ENCODE results near the gene DNPH1.

DNA sequence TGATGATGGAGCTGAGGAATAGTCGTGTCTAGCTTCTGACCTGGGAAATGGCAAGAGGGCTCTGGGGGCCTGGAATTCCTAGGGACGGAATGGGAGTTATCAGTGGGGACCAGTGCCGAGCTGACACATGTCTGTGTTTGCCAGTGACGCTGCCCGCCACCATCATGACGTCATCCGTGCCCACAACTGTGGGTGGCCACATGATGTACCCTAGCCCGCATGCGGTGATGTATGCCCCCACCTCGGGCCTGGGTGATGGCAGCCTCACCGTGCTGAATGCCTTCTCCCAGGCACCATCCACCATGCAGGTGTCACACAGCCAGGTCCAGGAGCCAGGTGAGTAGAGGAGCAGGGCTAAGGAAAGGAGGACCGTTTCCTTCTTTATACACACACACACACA lies 51.1 kb downstream of the DNPH1 start:
- TF ChIP-seq EP300 (IDR thresholded peaks at IDR 0.05; ENCODE audit: borderline replicate concordance) (no peak), FOXM1 (IDR thresholded peaks at IDR 0.05; ENCODE audit: borderline replicate concordance, low read depth) (no peak)
- TF ChIP-seq, protein P1, sequence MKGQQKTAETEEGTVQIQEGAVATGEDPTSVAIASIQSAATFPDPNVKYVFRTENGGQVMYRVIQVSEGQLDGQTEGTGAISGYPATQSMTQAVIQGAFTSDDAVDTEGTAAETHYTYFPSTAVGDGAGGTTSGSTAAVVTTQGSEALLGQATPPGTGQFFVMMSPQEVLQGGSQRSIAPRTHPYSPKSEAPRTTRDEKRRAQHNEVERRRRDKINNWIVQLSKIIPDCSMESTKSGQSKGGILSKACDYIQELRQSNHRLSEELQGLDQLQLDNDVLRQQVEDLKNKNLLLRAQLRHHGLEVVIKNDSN (IDR thresholded peaks at IDR 0.05), result no peak
- TF ChIP-seq, protein P2, sequence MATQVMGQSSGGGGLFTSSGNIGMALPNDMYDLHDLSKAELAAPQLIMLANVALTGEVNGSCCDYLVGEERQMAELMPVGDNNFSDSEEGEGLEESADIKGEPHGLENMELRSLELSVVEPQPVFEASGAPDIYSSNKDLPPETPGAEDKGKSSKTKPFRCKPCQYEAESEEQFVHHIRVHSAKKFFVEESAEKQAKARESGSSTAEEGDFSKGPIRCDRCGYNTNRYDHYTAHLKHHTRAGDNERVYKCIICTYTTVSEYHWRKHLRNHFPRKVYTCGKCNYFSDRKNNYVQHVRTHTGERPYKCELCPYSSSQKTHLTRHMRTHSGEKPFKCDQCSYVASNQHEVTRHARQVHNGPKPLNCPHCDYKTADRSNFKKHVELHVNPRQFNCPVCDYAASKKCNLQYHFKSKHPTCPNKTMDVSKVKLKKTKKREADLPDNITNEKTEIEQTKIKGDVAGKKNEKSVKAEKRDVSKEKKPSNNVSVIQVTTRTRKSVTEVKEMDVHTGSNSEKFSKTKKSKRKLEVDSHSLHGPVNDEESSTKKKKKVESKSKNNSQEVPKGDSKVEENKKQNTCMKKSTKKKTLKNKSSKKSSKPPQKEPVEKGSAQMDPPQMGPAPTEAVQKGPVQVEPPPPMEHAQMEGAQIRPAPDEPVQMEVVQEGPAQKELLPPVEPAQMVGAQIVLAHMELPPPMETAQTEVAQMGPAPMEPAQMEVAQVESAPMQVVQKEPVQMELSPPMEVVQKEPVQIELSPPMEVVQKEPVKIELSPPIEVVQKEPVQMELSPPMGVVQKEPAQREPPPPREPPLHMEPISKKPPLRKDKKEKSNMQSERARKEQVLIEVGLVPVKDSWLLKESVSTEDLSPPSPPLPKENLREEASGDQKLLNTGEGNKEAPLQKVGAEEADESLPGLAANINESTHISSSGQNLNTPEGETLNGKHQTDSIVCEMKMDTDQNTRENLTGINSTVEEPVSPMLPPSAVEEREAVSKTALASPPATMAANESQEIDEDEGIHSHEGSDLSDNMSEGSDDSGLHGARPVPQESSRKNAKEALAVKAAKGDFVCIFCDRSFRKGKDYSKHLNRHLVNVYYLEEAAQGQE (IDR thresholded peaks at IDR 0.05; ENCODE audit: low read depth), result no peak
